HepG2 (cell line): ENCODE data around the gene FGF19. TPM values are rescaled to one million over a fixed set of nuclear protein-coding genes. Genes with fewer than 3 reads are reported as not detected.

ENCODE experiments used
- ATAD3A ChIP-seq: sonication (generic); formaldehyde crosslinking; IDR thresholded peaks from 2 replicates; pipeline ENCODE4 v1.4.0; 2020; ENCODE audit warnings: missing genetic modification reagents
- EEA1 ChIP-seq: sonication (generic); formaldehyde crosslinking; IDR thresholded peaks from 2 replicates; pipeline ENCODE4 v1.5.1; 2020; ENCODE audit warnings: mild to moderate bottlenecking, missing genetic modification reagents, borderline replicate concordance
- FOXA1 ChIP-seq, 2 experiments: fragments of 450-650 bp in 1 of 2; sonication (generic) in 1 of 2; formaldehyde crosslinking in 1 of 2; IDR thresholded peaks; 2 replicates each; pipeline versions ENCODE4 v1.4.0 to v1.6.1; 2016 to 2020; ENCODE audit warnings: missing genetic modification reagents in 1 of 2
- FOXC1 ChIP-seq: sonication (generic); formaldehyde crosslinking; IDR thresholded peaks from 2 replicates; pipeline ENCODE4 v1.8.0; 2022; ENCODE audit warnings: mild to moderate bottlenecking, missing genetic modification reagents, borderline replicate concordance
- HNF4G ChIP-seq, 2 experiments: sonication (generic) in 1 of 2; formaldehyde crosslinking in 1 of 2; IDR thresholded peaks; 2 replicates each; pipeline versions ENCODE4 v1.4.0 to v1.6.1; 2011 to 2020; ENCODE audit warnings: borderline replicate concordance in 2 of 2, low read depth in 2 of 2, mild to moderate bottlenecking in 2 of 2, low read length in 1 of 2, missing genetic modification reagents in 1 of 2, moderate library complexity in 1 of 2
- HNRNPH1 ChIP-seq: fragments of 200-400 bp; formaldehyde crosslinking; optimal IDR thresholded peaks from 2 replicates; pipeline ENCODE3; 2017; ENCODE audit warnings: mild to moderate bottlenecking, low read depth, low read length
- HNRNPUL1 ChIP-seq: fragments of 200-400 bp; formaldehyde crosslinking; IDR thresholded peaks from 2 replicates; pipeline ENCODE4 v1.6.1; 2017; ENCODE audit warnings: low read depth, mild to moderate bottlenecking, low read length, moderate library complexity
- HOXA5 ChIP-seq: sonication (generic); formaldehyde crosslinking; IDR thresholded peaks from 2 replicates; pipeline ENCODE4 v1.4.0; 2020; ENCODE audit warnings: missing genetic modification reagents
- MLLT10 ChIP-seq: sonication (generic); formaldehyde crosslinking; IDR thresholded peaks from 2 replicates; pipeline ENCODE4 v1.4.0; 2020; ENCODE audit warnings: missing genetic modification reagents
- PHF21A ChIP-seq: sonication (generic); formaldehyde crosslinking; IDR thresholded peaks from 2 replicates; pipeline ENCODE4 v1.5.0; 2020; ENCODE audit warnings: mild to moderate bottlenecking, missing genetic modification reagents
- RFXAP ChIP-seq: sonication (generic); formaldehyde crosslinking; IDR thresholded peaks from 2 replicates; pipeline ENCODE4 v1.4.0; 2020; ENCODE audit warnings: missing genetic modification reagents, borderline replicate concordance
- SMARCC2 ChIP-seq: fragments of 450-650 bp; IDR thresholded peaks from 2 replicates; pipeline ENCODE4 v1.6.1; 2017; ENCODE audit warnings: antibody characterized with exemption, mild to moderate bottlenecking
- SP4 ChIP-seq: sonication (generic); formaldehyde crosslinking; IDR thresholded peaks from 2 replicates; pipeline ENCODE4 v1.8.1; 2023; ENCODE audit warnings: mild to moderate bottlenecking, missing genetic modification reagents
- SYNCRIP ChIP-seq: fragments of 200-400 bp; formaldehyde crosslinking; IDR thresholded peaks from 2 replicates; pipeline ENCODE4 v1.6.1; 2018; ENCODE audit warnings: mild to moderate bottlenecking, low read depth, low read length; ENCODE audit not compliant: insufficient read depth
- TOE1 ChIP-seq: sonication (generic); formaldehyde crosslinking; IDR thresholded peaks from 2 replicates; pipeline ENCODE4 v1.4.0; 2020; ENCODE audit warnings: mild to moderate bottlenecking, missing genetic modification reagents
- ZNF367 ChIP-seq: sonication (generic); formaldehyde crosslinking; IDR thresholded peaks from 2 replicates; pipeline ENCODE4 v1.4.0; 2020; ENCODE audit warnings: missing genetic modification reagents, borderline replicate concordance
- ZNF547 ChIP-seq: sonication (generic); formaldehyde crosslinking; IDR thresholded peaks from 2 replicates; pipeline ENCODE4 v1.5.1; 2020; ENCODE audit warnings: mild to moderate bottlenecking, missing genetic modification reagents
- ZNF891 ChIP-seq: sonication (generic); formaldehyde crosslinking; IDR thresholded peaks from 2 replicates; pipeline ENCODE4 v1.5.0; 2020; ENCODE audit warnings: mild to moderate bottlenecking, missing genetic modification reagents
- polyA plus RNA-seq, 8 experiments: library from polyadenylated mRNA; depleted of rRNA in 3 of 8; stranded (reverse) in 7 of 8; unstranded in 1 of 8; fragments of >200 nt; fragmentation: Illumina TruSeq in 4 of 8; extraction: Trizol in 4 of 8; gene quantifications; 2 replicates each; pipeline versions ENCODE4 v1.2.1 to v1.2.3, GENCODE V29; 2011 to 2016; ENCODE audit warnings: low read depth in 4 of 8, missing spikeins in 1 of 8, mixed read lengths in 1 of 8; ENCODE audit not compliant: insufficient read depth in 1 of 8
- total RNA-seq, 5 experiments: library from RNA; depleted of rRNA; stranded (reverse); fragments of >200 nt; fragmentation: Illumina TruSeq; extraction: Trizol; gene quantifications; 2 replicates each; pipeline ENCODE4 v1.2.3, GENCODE V29; 2016; ENCODE audit warnings: low read depth in 1 of 5
- TF ChIP-seq, protein P1 (sequence below): sonication (generic); formaldehyde crosslinking; IDR thresholded peaks from 2 replicates; pipeline ENCODE4 v1.5.0; 2020; ENCODE audit warnings: missing genetic modification reagents, mild to moderate bottlenecking, borderline replicate concordance
- TF ChIP-seq, protein P2 (sequence below): IDR thresholded peaks from 2 replicates; pipeline ENCODE4 v1.6.1; 2016
- TF ChIP-seq, protein P3 (sequence below): sonication (generic); formaldehyde crosslinking; IDR thresholded peaks from 2 replicates; pipeline ENCODE4 v1.4.0; 2020; ENCODE audit warnings: missing genetic modification reagents
- TF ChIP-seq, protein P4 (sequence below): sonication (generic); formaldehyde crosslinking; conservative IDR thresholded peaks from 2 replicates; pipeline ENCODE4 v1.8.0; 2022; ENCODE audit warnings: missing genetic modification reagents

FGF19 gene
- total and polyA plus RNA-seq, 2 of the 13 experiments (the other 11 are each of a cell fraction or from before 2014, with no cell fraction given), result 0.07 TPM; not detected in 1

DNA sequence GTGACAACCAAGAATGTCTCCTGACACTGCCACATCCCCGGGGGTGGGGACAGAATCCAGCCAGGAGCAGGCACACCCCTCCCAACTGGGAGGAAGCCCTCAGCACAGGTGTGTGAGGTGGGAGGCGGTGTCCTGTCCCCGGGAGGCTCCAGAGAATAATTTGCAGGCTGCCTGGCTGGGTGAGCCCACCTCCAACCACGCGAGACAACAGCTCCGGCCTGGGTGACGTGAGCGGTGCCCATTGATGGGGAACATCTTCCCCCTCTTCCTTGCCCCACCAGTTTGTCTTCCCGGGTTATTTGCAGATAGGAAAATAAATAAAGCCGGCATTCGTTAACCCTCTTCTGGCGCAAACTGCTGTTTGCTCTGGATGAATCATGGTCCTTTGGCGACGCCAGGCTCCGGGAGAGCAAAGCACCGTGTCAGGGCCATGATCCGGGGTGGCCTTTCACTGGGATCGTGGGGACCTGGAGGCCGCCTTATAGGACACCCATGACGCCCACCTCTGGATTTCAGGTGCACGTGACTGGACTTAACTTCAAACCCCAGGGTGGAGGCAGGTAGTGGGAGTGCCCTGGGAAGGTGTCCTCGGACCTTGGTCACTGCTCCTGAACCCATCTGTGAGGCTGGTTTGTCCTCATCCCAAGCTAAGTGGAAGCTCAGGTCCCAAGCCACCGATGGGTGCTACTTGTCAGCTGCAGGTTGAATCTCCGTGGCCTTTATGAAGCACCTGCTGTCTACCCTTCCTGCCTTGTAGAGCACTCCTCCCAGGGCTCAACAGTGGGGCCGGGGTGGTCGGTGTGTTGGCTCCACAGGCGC lies 49.0 kb downstream of the FGF19 start (continued):
- TF ChIP-seq PHF21A (peak; percentile 92), RFXAP (CRISPR knock-in tag) (0 out of 2 replicates have a peak, but pooled peaks have one; percentile 33), TOE1 (CRISPR knock-in tag) (0 out of 2 replicates have a peak, but pooled peaks have one; percentile 29), ATAD3A (CRISPR knock-in tag) (no peak), HNRNPUL1 (no peak), FOXA1 (IDR thresholded peaks at IDR 0.05) (peak; percentile 64), FOXA1 (CRISPR knock-in tag; IDR thresholded peaks at IDR 0.05) (peak; percentile 86), ZNF367 (CRISPR knock-in tag) (no peak), SYNCRIP (no peak), HOXA5 (CRISPR knock-in tag) (peak; percentile 48; the same call in 1 of the 2 replicates), HNRNPH1 (no peak), HNF4G (IDR thresholded peaks at IDR 0.05; ENCODE audit: borderline replicate concordance, low read depth, low read length) (peak; percentile 56; the same call in 1 of the 2 replicates), HNF4G (CRISPR knock-in tag; IDR thresholded peaks at IDR 0.05; ENCODE audit: borderline replicate concordance, low read depth) (peak; percentile 40; the same call in 1 of the 2 replicates), SMARCC2 (no peak), MLLT10 (CRISPR knock-in tag) (no peak), FOXC1 (CRISPR knock-in tag) (no peak), EEA1 (CRISPR knock-in tag) (no peak), ZNF547 (CRISPR knock-in tag) (peak; percentile 43; the same call in 1 of the 2 replicates), SP4 (peak; percentile 54; the same call in 1 of the 2 replicates), ZNF891 (CRISPR knock-in tag) (no peak)
- TF ChIP-seq, protein P1, sequence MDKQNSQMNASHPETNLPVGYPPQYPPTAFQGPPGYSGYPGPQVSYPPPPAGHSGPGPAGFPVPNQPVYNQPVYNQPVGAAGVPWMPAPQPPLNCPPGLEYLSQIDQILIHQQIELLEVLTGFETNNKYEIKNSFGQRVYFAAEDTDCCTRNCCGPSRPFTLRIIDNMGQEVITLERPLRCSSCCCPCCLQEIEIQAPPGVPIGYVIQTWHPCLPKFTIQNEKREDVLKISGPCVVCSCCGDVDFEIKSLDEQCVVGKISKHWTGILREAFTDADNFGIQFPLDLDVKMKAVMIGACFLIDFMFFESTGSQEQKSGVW (CRISPR knock-in tag), result no peak
- TF ChIP-seq, protein P2, sequence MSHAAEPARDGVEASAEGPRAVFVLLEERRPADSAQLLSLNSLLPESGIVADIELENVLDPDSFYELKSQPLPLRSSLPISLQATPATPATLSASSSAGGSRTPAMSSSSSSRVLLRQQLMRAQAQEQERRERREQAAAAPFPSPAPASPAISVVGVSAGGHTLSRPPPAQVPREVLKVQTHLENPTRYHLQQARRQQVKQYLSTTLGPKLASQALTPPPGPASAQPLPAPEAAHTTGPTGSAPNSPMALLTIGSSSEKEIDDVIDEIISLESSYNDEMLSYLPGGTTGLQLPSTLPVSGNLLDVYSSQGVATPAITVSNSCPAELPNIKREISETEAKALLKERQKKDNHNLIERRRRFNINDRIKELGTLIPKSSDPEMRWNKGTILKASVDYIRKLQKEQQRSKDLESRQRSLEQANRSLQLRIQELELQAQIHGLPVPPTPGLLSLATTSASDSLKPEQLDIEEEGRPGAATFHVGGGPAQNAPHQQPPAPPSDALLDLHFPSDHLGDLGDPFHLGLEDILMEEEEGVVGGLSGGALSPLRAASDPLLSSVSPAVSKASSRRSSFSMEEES, result peak; percentile 86
- TF ChIP-seq, protein P3, sequence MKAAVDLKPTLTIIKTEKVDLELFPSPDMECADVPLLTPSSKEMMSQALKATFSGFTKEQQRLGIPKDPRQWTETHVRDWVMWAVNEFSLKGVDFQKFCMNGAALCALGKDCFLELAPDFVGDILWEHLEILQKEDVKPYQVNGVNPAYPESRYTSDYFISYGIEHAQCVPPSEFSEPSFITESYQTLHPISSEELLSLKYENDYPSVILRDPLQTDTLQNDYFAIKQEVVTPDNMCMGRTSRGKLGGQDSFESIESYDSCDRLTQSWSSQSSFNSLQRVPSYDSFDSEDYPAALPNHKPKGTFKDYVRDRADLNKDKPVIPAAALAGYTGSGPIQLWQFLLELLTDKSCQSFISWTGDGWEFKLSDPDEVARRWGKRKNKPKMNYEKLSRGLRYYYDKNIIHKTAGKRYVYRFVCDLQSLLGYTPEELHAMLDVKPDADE (CRISPR knock-in tag), result no peak
- TF ChIP-seq, protein P4, sequence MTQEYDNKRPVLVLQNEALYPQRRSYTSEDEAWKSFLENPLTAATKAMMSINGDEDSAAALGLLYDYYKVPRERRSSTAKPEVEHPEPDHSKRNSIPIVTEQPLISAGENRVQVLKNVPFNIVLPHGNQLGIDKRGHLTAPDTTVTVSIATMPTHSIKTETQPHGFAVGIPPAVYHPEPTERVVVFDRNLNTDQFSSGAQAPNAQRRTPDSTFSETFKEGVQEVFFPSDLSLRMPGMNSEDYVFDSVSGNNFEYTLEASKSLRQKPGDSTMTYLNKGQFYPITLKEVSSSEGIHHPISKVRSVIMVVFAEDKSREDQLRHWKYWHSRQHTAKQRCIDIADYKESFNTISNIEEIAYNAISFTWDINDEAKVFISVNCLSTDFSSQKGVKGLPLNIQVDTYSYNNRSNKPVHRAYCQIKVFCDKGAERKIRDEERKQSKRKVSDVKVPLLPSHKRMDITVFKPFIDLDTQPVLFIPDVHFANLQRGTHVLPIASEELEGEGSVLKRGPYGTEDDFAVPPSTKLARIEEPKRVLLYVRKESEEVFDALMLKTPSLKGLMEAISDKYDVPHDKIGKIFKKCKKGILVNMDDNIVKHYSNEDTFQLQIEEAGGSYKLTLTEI (CRISPR knock-in tag), result no peak
